Rectal smooth muscle tissue (tissue), 1 donor: ENCODE measurements around the gene SFMBT2.
"Not testable (repeated sequence)": the region's sequence is repeated elsewhere in the genome, so short reads cannot be mapped to it uniquely, and the experiment has no call there.

ENCODE experiments used
- H3K27ac ChIP-seq: one replicate; pipeline ENCODE4 v1.7.0; 2013; ENCODE audit warnings: low read depth, low read length, inconsistent platforms
- H3K27me3 ChIP-seq: one replicate; pipeline ENCODE4 v1.7.0; 2013; ENCODE audit warnings: low read length; ENCODE audit not compliant: control insufficient read depth, insufficient read depth
- H3K36me3 ChIP-seq: one replicate; pipeline ENCODE4 v1.7.0; 2013; ENCODE audit warnings: low read length; ENCODE audit not compliant: control insufficient read depth, insufficient read depth
- H3K4me1 ChIP-seq: one replicate; pipeline ENCODE4 v1.7.0; 2013; ENCODE audit warnings: low read length; ENCODE audit not compliant: control insufficient read depth, insufficient read depth
- H3K4me3 ChIP-seq: one replicate; pipeline ENCODE4 v1.7.0; 2013; ENCODE audit warnings: low read length
- H3K9ac ChIP-seq: one replicate; pipeline ENCODE4 v1.7.0; 2013; ENCODE audit warnings: low read length

The SFMBT2 gene

DNA sequence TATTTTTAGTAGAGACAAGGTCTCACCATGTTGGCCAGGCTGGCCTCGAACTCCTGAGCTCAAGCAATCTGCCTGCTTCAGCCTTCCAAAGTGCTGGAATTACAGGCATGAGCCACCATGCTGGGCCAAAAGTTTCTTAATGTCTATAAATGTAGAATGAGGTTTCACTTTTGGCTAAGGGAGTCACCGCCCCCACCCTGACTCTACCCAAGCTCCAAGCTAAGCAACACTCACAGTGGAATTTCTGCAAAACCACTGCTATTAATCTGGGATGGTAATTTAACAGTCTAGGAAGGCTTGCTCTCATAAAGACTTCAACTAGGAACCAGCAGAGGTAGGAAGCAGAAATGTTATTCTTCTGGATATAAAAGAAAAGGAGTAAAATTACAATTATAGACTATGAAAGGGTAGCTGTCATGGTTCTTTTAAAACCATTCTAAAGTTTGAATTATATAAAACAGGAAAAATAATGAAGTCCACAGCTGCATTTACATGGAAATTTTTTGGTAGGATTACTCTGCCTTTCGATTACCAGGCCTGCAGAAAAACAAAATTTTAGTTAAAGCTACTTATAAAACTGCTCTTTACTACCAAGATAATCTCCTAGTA lies 211.6 kb downstream of the SFMBT2 start:
- Histone ChIP-seq H3K27me3 (no peaks in the 10 kb centered on the region), H3K27ac (no peak overlapping the region), H3K4me3 (no peak overlapping the region), H3K9ac (no peak overlapping the region), H3K4me1 (no peaks in the 10 kb centered on the region), H3K36me3 (no peaks in the 10 kb centered on the region)

DNA sequence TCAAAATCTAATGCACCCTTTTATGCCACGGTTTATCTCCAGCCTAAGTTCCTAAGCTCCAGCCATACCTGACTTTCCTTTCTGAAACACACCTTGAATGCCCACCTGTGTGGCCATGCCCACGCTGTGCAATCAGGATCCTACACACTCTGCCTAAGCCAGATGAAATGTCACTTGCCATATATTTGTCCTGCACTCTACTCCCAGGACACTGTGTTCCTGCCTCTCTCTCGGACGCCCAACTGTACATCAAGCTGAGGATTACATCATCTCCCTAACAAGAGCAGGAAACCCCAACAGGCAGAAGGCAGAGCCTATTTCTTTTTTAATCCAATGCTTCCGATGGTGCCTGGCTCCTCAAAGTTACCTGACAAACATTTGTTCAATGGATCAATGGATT lies 214.6 kb downstream of the SFMBT2 start:
- Histone ChIP-seq H3K36me3 (no peaks in the 10 kb centered on the region), H3K27me3 (no peaks in the 10 kb centered on the region), H3K4me3 (no peak overlapping the region), H3K27ac (no peak overlapping the region), H3K9ac (no peak overlapping the region), H3K4me1 (no peaks in the 10 kb centered on the region)

DNA sequence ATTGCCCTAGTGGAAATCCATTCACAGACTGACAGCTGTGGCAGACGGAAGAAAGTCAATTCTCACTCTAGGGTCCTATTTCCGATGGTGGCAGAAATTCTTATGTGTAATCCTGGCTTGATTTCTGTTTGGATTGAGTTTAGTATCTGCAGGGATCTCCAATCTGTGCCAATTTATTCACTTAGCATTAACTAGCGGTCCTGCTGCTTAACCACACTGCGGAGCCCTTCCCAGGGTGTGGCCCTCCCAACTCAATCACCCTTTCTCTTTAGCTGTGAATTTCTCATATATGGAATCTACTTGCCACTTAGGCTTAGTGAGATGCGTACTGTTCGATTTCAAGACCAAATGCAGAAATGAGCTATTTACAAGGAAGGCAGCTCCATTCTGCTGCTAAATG lies 215.7 kb downstream of the SFMBT2 start:
- no peaks in the 10 kb centered on the region for H3K4me1 ChIP-seq
- H3K9ac ChIP-seq = no peak overlapping the region
- H3K4me3 ChIP-seq = no peak overlapping the region
- H3K27ac ChIP-seq = no peak overlapping the region
- no peaks in the 10 kb centered on the region for H3K36me3 ChIP-seq
- no peaks in the 10 kb centered on the region for H3K27me3 ChIP-seq

DNA sequence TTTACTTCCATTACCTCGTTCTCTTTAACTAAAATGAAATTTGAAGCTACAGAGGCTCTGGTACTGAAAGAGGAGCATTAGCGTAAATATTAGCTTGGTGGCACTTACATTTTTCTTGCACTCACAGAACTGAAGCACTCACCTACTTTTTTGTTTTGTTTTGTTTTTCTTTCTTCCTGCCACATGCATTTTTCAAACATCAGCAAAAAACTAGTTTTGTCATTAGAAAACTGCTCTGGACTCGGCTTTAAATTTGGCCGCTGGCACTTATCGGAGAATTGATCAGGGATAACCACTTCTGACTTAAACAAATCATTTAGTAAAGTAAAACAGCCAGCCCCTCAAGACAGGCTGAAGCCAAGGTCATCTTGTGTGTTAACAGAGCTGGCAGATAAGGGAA lies 216.3 kb downstream of the SFMBT2 start:
- no peak overlapping the region for H3K27ac ChIP-seq
- no peaks in the 10 kb centered on the region for H3K4me1 ChIP-seq
- H3K36me3 ChIP-seq = no peaks in the 10 kb centered on the region
- H3K27me3 ChIP-seq = no peaks in the 10 kb centered on the region
- H3K4me3 ChIP-seq = no peak overlapping the region
- H3K9ac ChIP-seq = no peak overlapping the region

DNA sequence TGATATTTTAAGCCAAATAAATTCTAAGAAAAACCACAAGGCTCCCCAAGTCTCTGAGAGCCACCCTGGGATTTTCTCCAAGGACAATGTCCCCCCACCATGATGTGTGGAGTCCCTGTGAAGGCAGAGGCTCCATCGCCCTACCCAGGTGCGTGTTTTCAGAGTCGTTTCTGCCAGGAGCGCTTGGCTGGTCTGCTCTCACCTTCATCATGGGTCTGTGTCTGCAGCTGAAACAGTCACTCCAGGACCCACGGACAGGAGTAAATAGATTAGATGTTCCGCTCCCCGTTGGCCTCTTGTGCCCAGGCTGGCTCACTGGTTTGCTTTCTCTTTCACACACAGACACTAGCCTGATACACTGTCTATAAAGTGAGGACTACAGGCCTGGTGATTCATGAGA lies 217.5 kb downstream of the SFMBT2 start:
- Histone ChIP-seq H3K9ac (no peak overlapping the region), H3K27me3 (no peaks in the 10 kb centered on the region), H3K36me3 (no peaks in the 10 kb centered on the region), H3K4me1 (no peaks in the 10 kb centered on the region), H3K4me3 (no peak overlapping the region), H3K27ac (no peak overlapping the region)

DNA sequence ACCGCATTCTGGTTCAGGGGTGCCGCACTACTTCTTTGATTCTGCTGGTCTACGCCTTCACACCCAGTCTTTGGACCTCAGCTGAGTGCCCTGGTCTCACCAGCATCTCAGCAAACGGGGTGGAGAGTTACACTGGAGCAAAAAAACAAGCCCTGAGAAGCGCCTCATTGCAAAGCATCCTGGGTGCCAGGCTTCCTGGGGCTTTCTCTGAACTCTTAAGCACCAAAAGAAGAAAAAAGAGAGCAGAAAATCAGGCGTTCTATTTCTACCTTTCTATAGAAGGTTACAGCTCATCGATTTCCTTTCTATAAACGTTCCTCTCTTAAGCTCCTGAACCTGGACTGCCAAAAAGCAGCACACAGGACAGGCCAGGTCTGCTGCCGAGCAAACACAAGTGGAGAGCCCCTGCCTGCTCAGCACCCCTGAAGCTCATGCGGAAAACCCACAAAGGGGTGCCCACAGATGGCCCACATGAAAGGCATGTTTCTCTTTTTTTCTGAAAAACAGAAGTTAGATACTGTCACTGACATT lies 217.9 kb downstream of the SFMBT2 start:
- Histone ChIP-seq H3K36me3 (no peaks in the 10 kb centered on the region), H3K27me3 (no peaks in the 10 kb centered on the region), H3K4me3 (no peak overlapping the region), H3K27ac (no peak overlapping the region), H3K4me1 (no peaks in the 10 kb centered on the region), H3K9ac (no peak overlapping the region)

DNA sequence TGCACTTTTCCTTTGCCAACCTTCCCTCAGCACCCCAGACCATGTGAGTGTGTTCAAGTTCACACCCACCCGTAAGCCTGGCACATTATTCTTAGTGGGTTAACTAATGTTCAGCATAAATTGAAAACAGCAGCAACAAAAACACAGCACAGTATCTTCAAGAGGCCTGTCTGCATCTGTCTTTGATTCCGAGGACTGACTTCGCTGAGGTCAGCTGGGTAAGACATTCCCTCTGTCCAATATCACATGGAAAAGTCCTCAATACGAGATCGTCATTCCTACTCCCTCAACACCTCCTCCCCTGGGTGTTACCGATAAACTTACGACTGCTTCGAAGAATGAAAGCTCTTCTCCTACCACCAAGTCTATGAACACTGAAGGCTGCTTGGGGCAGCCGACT lies 218.8 kb downstream of the SFMBT2 start:
- Histone ChIP-seq H3K27ac (no peak overlapping the region), H3K36me3 (no peaks in the 10 kb centered on the region), H3K4me3 (no peak overlapping the region), H3K4me1 (no peaks in the 10 kb centered on the region), H3K9ac (no peak overlapping the region), H3K27me3 (no peaks in the 10 kb centered on the region)

DNA sequence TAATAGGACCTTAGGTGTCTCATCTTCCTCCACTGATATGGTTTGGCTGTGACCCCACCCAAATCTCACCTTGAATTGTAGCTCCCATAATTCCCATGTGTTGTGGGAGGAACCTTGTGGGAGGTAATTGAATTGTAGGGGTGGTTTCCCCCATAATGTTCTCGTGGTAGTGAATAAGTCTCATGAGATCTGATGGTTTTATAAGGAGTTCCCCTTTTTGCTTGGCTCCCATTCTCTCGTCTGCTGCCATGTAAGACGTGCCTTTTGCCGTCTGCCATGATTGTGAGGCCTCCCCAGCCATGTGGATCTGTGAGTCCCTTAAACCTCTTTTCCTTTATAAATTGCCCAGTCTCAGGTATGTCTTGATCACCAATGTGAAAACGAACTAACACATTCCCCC lies 220.1 kb downstream of the SFMBT2 start:
- not testable (repeated sequence) for H3K36me3 ChIP-seq, H3K4me1 ChIP-seq, H3K9ac ChIP-seq, H3K27me3 ChIP-seq, H3K4me3 ChIP-seq, H3K27ac ChIP-seq

DNA sequence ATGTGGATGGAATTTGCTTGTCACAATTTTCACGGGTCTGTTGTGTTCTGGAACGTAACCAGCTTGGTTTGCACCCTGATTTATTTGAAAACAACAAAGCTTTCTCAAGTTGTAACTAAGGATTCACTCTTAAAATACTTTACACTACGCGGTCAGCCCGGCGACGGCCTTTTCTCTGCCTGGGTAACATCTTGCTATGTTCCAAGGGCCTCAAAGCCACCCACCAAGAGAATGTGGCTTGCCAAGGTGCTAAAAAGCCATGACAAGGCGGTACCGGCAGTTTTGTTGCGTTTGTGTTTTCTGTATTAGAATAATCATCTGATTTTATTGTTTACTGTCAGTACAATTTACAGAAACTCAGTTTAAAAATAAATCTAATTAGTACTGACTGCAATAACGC lies 220.9 kb downstream of the SFMBT2 start:
- no peak overlapping the region for H3K9ac ChIP-seq
- H3K27ac ChIP-seq = no peak overlapping the region
- no peaks in the 10 kb centered on the region for H3K27me3 ChIP-seq
- H3K36me3 ChIP-seq = no peaks in the 10 kb centered on the region
- no peak overlapping the region for H3K4me3 ChIP-seq
- no peaks in the 10 kb centered on the region for H3K4me1 ChIP-seq

DNA sequence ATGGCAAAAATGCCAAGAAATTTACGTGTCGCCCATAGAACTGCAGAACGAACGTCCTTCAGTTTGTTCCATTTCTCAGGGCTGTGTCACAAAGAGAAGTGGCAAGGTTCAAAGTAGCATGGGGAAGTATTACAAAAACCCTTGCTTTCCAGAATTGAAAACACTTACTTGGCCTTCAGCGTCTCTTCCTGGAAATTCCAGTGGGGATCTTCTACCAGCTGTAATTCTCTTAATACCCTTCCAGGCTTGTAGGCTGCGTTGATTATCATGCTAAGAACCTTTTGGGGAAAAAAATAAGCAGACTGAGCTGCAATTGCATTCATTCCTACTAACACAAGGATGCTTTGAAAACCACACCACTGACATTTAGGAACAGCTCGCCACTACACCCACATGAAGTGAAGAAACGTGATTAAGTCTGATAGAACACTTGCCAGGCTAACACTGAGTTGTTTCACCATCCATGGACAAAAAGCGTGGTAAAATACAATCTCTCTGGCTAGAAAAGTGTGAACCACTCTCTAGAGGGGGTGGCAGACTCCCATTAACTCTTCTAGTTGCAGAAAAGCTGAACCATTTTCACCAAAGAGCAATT lies 222.3 kb downstream of the SFMBT2 start:
- H3K36me3 ChIP-seq = no peaks in the 10 kb centered on the region
- H3K4me3 ChIP-seq = no peak overlapping the region
- no peaks in the 10 kb centered on the region for H3K4me1 ChIP-seq
- no peak overlapping the region for H3K9ac ChIP-seq
- no peaks in the 10 kb centered on the region for H3K27me3 ChIP-seq
- no peak overlapping the region for H3K27ac ChIP-seq

DNA sequence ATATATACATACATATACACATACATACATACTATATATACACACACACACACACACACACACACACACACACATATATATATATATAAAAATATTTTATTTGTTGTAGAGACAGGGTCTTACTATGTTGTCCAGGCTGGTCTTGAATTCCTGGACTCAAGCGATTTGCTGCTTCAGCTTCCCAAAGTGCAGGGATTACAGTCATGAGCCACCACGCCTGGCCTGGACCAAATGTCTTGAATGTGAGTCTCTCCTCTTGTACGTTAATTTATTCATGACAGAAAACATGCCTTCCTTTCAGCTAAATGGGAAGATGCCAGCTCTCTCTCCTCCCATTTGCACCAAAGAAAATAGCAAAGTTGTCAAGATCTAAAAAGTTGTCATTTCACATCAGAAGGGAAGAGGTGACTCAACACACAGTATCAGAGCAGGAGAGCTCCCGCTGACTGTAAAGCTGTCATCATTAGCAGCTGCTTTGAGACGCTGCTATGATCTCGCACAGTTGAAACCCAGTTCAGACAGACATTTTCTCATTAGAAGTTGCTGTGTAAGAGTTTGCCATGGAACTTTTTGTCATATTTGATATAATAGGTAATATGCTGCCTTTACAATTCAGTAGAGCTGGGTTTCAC lies 224.3 kb downstream of the SFMBT2 start:
- H3K9ac ChIP-seq = no peak overlapping the region
- no peak overlapping the region for H3K4me3 ChIP-seq
- no peaks in the 10 kb centered on the region for H3K27me3 ChIP-seq
- no peak overlapping the region for H3K27ac ChIP-seq
- H3K4me1 ChIP-seq = no peaks in the 10 kb centered on the region
- no peaks in the 10 kb centered on the region for H3K36me3 ChIP-seq

DNA sequence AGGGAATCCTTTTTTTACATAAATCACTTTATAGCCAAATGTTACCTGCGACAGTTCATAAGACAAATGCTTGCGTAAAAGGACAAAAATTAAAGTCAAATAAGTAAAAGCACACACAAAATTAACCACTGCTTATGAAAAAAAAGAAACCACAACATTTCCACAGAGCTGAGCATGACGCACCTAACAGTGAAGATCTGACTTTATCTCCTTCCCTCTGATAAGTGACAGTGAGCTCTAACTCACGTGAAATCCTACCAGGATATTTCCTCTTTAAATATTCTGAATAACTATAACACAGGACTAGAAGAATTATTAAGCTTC lies 225.5 kb downstream of the SFMBT2 start:
- Histone ChIP-seq H3K4me1 (no peaks in the 10 kb centered on the region), H3K36me3 (no peaks in the 10 kb centered on the region), H3K27ac (no peak overlapping the region), H3K9ac (no peak overlapping the region), H3K27me3 (no peaks in the 10 kb centered on the region), H3K4me3 (no peak overlapping the region)
